GM19468 (cell line): Measurements from ENCODE around the gene CETN1.

Experiments
- ATAC-seq: cut with Tn5 transposase; IDR thresholded peaks from one replicate; pipeline ENCODE4 v1.9.1; 2021; ENCODE audit warnings: mild to moderate bottlenecking, moderate library complexity, moderate number of reproducible peaks; ENCODE audit not compliant: unreplicated experiment; ENCODE audit errors: extremely low read depth

Gene CETN1

DNA sequence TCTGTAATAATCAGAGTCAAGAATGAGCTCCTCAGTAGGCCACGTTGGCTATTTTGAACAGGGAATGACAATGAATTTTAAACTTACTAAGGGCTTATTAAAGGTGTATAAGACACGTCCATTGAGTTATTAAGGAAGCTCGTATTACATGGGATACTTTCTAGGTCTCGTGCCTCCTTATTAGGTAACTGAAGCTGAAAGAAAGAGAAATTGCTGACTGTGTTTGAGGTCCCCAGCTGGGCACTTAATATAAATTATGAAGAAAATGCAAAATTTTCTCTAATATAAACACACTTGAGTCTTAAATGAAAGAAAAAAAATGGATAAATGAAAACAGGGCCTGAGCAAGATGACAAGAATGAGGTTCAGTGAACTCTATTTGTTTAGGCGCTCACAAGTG lies 38.4 kb downstream of the CETN1 start:
- no peak for ATAC-seq

DNA sequence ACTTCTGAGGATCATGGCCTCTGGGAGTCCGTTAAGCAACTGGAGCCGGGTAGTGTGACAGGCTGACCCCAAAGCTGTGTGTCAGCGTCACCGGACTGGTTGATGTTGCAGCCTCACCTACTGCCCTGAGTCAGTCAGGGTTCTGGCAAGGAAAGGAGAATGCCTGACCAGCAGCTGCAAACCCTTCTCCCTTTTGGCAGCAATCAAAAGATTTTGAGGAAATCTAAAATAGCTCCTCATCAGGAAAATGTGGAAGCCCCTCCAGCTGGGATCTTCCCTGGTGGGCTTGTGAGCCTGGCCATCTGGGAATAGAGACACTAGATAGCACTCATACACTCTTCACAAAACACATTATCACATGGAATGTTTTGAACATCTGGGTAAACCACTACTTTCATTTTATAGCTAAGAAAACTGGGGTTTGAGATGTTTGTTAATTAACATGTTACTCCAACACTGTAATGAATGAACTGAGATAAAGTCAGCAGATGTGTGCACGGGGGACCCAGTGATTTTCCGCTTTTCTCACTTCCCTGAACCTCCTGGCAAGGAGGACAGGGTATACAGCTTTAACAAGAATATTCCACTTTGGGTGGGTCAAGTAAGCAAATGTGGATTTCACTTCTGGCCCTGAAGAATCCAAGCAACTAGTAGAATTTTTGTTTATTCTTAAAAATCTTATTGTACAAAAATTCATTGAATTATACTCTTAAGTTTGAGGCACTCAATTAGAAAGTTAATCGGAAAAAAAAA lies 41.3 kb downstream of the CETN1 start:
- ATAC-seq: no peak

DNA sequence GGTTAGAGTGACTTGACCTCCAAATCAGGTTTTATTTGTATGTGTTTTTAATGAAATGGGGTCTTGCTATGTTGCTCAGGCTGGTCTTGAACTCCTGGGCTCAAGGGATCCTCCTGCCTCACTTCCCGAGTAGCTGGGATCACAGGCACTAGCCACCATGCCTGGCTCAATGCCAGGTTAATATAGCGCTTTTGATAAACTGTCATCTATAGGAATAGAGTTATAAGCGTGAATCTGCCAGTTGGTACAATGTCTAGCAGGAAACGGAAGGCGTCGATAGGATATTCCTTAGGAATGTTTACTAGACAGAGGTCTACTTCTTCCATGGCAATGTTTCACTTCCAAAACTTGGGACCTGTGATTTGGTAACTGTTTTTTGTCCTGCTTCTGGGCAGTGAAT lies 42.1 kb downstream of the CETN1 start:
- ATAC-seq: no peak

DNA sequence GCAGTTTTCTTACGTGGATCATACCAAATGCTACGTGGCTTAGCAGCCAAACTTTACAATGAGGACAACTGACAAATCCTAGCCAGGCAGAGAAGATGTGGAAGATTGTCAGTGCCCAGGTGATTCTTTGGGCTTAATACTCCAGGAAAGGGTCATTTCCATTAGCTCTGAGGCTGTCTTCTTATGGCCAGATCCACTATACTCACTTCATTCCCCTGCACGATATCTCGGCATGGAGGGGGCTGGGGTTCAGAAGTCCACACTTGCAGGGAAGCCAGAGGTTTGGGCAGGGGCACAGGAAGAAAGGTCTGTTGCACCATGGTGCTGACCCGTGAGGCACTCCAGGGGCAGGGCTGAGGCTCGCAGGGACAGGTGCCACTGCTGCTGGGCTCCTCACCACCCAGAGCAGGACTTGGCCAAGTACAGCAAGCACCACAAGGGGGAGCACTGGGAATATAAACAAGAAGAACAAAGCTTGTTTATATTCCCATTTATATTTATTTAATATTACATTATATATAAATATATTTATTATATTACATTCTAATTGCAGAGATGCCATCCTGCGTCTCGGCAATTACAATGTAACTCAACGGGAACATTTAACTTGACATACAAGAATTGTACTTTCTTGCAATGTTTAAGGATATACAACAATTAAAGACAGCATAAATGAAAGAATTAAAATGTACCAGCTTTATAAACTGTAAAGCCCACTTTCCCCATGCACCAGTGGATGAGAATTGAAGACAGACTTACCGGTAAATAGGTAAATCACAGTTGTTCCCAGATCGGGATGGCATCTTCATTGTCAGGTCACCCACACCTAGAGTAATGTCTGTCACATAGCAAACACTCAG lies 43.8 kb downstream of the CETN1 start:
- ATAC-seq: no peak

DNA sequence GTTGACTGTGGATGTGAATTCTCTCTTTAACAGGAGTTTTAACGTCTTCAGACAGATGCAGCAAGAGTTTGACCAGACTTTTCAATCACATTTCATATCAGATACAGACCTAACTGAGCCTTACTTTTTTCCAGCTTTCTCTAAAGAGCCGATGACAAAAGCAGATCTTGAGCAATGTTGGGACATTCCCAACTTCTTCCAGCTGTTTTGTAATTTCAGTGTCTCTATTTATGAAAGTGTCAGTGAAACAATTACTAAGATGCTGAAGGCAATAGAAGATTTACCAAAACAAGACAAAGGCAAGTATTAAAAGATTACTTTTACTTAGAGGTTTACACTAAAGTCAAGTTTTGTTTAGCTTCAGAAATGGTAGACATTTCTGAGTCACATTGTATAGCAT lies 47.1 kb downstream of the CETN1 start:
- ATAC-seq: no peak

DNA sequence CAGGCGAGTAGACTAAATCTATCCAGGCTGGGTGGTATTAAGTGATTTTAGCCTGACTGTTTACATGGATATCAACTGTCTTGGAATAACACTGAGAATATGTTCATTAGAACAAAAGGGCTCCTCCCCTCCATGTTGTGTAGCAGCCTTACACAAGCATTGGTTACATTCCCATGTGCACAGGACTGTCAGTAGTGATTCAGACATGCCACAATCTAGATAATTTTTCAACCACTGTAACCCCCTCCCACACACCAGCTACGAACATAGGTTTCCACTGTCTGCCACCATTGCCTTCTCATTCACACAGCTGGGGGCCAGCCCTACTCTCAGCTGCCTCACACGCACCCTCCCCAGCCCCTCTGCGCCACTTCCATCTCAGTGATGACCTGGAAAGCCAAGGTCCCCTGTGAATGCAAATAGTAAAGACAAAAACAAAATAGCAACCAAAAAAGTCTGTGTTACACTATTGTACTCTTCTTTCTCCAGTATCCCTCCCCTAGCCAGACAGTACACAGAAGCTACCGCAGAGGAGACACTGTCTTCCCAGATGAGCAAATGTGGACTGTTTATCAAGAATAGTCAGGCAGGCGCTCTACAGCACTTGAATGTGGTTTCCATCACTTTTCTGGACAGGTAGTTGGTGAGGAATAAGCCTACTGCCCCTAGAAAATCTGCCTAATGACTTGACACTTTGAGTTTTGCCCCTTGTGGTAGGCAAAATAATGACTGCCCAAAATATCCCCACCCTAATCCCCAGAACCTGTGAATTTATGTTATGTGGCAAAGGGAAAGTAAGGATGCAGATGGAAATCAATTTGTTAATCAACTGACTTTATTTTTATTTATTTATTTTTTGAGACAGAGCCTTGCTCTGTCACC lies 49.3 kb downstream of the CETN1 start:
- no peak for ATAC-seq

DNA sequence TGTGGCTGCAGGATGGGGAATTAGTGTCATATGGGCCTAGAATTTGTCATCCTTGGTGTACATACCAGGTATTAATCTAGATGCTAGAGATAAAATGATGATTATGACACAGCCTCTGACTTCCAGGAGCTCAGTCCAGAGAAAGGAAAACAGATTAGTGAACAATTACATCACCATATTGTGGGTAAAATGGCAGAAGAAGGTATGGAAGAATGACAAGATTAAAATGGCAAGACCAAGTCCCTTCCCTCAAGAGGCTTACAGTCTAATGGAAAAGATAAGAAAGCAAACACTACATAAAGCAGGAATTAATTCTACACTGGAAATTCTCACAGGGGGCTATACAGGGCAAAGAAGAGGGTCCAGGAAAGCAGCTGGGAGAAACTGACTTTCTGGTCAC lies 51.4 kb downstream of the CETN1 start:
- ATAC-seq: no peak
